H1 (cell line): Measurements from ENCODE around the gene GRM4. TPM values are rescaled to one million over a fixed set of nuclear protein-coding genes. Genes with fewer than 3 reads are reported as not detected.

Experiments used
- GABPA ChIP-seq: IDR thresholded peaks from 2 replicates; pipeline ENCODE4 v1.6.1; 2011; ENCODE audit warnings: mild to moderate bottlenecking, low read length, moderate library complexity, borderline replicate concordance; ENCODE audit not compliant: insufficient read depth
- MAFK ChIP-seq: IDR thresholded peaks from 2 replicates; pipeline ENCODE4 v1.6.1; 2012; ENCODE audit warnings: low read depth, mild to moderate bottlenecking, improper control_type of control experiment, low read length
- POU5F1 ChIP-seq: IDR thresholded peaks from 2 replicates; pipeline ENCODE4 v1.6.1; 2011; ENCODE audit warnings: low read depth, mild to moderate bottlenecking, low read length, moderate library complexity
- YY1 ChIP-seq: IDR thresholded peaks from 2 replicates; pipeline ENCODE4 v1.6.1; 2011; ENCODE audit warnings: low read depth, mild to moderate bottlenecking, low read length
- polyA plus RNA-seq, 7 experiments: library from polyadenylated mRNA; depleted of rRNA in 3 of 7; stranded (reverse) in 5 of 7; unstranded in 2 of 7; fragments of >200 nt in 5 of 7; fragments of 200-250 nt in 2 of 7; gene quantifications; 1 replicate in 5 of 7; 2 replicates in 1 of 7; 4 replicates in 1 of 7; pipeline versions ENCODE4 v1.2.1 to v1.2.3, GENCODE V29; 2011 to 2013; ENCODE audit warnings: missing spikeins in 2 of 7, mixed read lengths in 2 of 7
- total RNA-seq: library from RNA; stranded (reverse); fragmentation: NEBNext Ultra II Directional; extraction: Animal tissue kit (Norgen Biotek cat#: 25700); gene quantifications from 2 replicates; pipeline ENCODE4 v1.2.1, GENCODE V29; 2021
- TF ChIP-seq, protein P1 (sequence below): fragments of 300-600 bp; sonication (generic); IDR thresholded peaks from 2 replicates; pipeline ENCODE4 v1.7.1; 2012; ENCODE audit warnings: low read length, moderate library complexity, mild to moderate bottlenecking, inconsistent platforms; ENCODE audit not compliant: insufficient replicate concordance
- TF ChIP-seq, protein P2 (sequence below): IDR thresholded peaks from 2 replicates; pipeline ENCODE4 v1.6.1; 2011; ENCODE audit warnings: low read depth, mild to moderate bottlenecking, low read length; ENCODE audit not compliant: insufficient read depth
- TF ChIP-seq, protein P3 (sequence below): IDR thresholded peaks from 2 replicates; pipeline ENCODE4 v1.6.1; 2012; ENCODE audit warnings: low read length, inconsistent platforms

GRM4 gene
- total and polyA plus RNA-seq, 2 of the 8 experiments (the other 6 are each of a cell fraction or from before 2014, with no cell fraction given): 19.6 to 21.5 TPM

DNA sequence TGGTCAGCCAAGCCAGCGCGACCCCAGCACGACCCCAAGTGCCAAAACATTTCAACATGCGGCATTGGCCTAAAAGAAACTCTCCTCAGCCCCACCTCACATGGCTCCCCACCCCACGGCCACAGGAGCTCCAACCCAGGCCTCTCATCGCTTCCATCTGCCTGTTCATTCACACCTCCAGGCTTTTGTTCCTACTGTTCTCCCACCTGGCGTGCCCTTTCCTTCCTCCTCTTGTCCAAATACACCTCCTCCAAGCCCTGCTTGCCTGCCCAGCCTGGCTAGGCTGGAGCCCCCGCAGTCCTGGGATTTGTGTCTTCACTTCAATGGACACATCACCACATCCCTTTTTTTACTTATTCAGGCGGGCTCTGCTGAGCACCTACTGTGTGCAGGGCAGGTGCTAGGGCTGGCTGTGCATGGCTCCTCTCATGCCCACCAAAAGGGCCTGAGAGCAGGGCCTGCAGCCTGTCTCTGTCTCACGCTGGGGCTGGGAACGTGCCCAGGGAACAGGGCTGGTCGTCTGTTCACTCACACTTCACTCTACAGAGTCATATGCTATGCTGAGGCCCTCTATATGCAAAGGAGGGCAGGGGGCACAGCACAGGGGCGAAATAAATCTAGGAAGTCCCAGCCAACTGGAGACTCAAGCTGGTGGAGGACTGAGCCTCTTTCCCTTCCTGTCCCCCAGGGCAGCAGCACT is 61.1 kb downstream of the GRM4 start (continued):
- TF ChIP-seq, protein P1, sequence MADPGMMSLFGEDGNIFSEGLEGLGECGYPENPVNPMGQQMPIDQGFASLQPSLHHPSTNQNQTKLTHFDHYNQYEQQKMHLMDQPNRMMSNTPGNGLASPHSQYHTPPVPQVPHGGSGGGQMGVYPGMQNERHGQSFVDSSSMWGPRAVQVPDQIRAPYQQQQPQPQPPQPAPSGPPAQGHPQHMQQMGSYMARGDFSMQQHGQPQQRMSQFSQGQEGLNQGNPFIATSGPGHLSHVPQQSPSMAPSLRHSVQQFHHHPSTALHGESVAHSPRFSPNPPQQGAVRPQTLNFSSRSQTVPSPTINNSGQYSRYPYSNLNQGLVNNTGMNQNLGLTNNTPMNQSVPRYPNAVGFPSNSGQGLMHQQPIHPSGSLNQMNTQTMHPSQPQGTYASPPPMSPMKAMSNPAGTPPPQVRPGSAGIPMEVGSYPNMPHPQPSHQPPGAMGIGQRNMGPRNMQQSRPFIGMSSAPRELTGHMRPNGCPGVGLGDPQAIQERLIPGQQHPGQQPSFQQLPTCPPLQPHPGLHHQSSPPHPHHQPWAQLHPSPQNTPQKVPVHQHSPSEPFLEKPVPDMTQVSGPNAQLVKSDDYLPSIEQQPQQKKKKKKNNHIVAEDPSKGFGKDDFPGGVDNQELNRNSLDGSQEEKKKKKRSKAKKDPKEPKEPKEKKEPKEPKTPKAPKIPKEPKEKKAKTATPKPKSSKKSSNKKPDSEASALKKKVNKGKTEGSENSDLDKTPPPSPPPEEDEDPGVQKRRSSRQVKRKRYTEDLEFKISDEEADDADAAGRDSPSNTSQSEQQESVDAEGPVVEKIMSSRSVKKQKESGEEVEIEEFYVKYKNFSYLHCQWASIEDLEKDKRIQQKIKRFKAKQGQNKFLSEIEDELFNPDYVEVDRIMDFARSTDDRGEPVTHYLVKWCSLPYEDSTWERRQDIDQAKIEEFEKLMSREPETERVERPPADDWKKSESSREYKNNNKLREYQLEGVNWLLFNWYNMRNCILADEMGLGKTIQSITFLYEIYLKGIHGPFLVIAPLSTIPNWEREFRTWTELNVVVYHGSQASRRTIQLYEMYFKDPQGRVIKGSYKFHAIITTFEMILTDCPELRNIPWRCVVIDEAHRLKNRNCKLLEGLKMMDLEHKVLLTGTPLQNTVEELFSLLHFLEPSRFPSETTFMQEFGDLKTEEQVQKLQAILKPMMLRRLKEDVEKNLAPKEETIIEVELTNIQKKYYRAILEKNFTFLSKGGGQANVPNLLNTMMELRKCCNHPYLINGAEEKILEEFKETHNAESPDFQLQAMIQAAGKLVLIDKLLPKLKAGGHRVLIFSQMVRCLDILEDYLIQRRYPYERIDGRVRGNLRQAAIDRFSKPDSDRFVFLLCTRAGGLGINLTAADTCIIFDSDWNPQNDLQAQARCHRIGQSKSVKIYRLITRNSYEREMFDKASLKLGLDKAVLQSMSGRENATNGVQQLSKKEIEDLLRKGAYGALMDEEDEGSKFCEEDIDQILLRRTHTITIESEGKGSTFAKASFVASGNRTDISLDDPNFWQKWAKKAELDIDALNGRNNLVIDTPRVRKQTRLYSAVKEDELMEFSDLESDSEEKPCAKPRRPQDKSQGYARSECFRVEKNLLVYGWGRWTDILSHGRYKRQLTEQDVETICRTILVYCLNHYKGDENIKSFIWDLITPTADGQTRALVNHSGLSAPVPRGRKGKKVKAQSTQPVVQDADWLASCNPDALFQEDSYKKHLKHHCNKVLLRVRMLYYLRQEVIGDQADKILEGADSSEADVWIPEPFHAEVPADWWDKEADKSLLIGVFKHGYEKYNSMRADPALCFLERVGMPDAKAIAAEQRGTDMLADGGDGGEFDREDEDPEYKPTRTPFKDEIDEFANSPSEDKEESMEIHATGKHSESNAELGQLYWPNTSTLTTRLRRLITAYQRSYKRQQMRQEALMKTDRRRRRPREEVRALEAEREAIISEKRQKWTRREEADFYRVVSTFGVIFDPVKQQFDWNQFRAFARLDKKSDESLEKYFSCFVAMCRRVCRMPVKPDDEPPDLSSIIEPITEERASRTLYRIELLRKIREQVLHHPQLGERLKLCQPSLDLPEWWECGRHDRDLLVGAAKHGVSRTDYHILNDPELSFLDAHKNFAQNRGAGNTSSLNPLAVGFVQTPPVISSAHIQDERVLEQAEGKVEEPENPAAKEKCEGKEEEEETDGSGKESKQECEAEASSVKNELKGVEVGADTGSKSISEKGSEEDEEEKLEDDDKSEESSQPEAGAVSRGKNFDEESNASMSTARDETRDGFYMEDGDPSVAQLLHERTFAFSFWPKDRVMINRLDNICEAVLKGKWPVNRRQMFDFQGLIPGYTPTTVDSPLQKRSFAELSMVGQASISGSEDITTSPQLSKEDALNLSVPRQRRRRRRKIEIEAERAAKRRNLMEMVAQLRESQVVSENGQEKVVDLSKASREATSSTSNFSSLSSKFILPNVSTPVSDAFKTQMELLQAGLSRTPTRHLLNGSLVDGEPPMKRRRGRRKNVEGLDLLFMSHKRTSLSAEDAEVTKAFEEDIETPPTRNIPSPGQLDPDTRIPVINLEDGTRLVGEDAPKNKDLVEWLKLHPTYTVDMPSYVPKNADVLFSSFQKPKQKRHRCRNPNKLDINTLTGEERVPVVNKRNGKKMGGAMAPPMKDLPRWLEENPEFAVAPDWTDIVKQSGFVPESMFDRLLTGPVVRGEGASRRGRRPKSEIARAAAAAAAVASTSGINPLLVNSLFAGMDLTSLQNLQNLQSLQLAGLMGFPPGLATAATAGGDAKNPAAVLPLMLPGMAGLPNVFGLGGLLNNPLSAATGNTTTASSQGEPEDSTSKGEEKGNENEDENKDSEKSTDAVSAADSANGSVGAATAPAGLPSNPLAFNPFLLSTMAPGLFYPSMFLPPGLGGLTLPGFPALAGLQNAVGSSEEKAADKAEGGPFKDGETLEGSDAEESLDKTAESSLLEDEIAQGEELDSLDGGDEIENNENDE: no peak
- TF ChIP-seq MAFK (no peak), POU5F1 (no peak), YY1 (no peak), GABPA (no peak)
- TF ChIP-seq, protein P2, sequence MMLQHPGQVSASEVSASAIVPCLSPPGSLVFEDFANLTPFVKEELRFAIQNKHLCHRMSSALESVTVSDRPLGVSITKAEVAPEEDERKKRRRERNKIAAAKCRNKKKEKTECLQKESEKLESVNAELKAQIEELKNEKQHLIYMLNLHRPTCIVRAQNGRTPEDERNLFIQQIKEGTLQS: no peak
- TF ChIP-seq, protein P3, sequence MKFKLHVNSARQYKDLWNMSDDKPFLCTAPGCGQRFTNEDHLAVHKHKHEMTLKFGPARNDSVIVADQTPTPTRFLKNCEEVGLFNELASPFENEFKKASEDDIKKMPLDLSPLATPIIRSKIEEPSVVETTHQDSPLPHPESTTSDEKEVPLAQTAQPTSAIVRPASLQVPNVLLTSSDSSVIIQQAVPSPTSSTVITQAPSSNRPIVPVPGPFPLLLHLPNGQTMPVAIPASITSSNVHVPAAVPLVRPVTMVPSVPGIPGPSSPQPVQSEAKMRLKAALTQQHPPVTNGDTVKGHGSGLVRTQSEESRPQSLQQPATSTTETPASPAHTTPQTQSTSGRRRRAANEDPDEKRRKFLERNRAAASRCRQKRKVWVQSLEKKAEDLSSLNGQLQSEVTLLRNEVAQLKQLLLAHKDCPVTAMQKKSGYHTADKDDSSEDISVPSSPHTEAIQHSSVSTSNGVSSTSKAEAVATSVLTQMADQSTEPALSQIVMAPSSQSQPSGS: no peak
